Jurkat, Clone E6-1 (cell line): Measurements from ENCODE around the gene JAM2.
"Not testable (repeated sequence)": the region's sequence is repeated elsewhere in the genome, so short reads cannot be mapped to it uniquely, and the experiment has no call there.

Experiments
- DNase-seq: peaks from one replicate; pipeline ENCODE4 v3.0.0-alpha.2; 2011; ENCODE audit warnings: low read depth, low spot score
- H3K4me3 ChIP-seq: 2 replicates; pipeline ENCODE4 v1.5.1; 2011; ENCODE audit warnings: mild to moderate bottlenecking, low read length, control low read depth, moderate library complexity

The JAM2 gene

DNA sequence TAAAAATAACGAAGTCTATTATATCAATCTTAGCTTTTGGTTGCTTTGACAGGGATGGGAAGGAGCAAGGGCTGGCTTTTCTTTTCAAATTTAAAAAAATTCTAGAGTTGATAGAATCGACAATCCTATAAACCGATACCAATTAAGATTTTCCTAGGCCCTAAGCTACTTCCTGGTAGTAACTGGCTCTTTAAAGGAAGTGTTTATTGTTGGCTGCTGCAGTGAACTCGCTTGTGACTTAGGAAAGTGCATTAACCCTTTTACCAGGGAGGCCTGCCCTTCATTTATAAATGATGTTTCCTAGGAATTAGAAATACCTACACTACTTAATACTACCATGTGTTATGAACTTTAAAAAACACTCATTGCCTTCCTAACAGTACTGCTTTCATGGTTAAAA, 62.5 kb downstream of the JAM2 start:
- DNase-seq = no peak
- H3K4me3 ChIP-seq = no peak overlapping the region

DNA sequence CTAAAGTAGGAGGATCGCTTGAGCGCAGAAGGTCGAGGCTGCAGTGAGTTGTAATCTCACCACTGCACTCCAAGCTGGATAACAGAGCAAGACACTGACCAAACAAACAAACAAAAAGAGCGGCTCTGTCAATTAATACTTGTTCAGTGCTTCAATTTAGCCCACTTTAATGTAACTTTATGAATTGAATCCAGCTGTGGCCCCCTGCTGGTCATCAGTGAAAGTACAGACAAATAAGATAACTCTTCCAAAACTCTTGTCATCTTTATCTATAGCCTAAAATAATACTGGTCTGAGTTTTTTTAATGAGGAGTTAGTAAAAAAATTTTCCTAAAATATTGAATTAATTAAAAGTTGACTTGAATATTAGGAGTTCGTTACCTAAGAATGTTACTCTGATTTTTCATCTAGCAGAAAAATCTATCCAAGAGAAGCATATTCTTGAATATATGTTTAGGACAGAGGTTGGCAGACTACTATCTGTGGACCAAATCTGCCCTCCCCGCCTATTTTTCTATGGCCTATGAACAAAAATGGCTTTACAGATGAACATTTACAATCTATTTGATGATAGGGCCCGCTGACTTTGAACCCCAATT, 69.5 kb downstream of the JAM2 start:
- H3K4me3 ChIP-seq = no peak overlapping the region
- DNase-seq = peak; percentile 38

DNA sequence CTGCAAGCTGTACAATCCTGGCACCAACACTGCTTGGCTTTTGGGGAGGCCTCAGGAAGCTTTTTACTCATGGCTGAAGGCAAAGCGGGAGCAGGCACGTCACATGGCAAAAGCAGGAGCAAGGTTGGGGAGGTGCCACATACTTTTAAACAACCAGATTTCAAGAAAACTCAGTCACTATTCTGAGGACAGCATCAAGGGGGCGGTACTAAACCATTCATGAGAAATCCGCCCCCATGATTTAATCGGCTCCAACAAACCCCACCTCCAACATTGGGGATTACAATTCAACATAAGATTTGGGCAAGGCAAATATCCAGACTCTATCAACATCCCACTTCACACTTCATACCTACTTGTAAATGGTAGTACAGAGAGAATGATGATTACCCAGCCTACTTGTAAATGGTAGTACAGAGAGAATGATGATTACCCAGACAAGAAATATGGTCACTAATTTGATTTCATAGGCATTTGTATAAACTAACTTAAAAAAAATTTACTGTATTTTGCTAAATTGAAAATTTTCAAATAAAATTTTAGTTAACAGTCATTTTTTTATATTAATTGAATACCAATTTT, 70.7 kb downstream of the JAM2 start:
- DNase-seq = no peak
- H3K4me3 ChIP-seq = no peak overlapping the region

DNA sequence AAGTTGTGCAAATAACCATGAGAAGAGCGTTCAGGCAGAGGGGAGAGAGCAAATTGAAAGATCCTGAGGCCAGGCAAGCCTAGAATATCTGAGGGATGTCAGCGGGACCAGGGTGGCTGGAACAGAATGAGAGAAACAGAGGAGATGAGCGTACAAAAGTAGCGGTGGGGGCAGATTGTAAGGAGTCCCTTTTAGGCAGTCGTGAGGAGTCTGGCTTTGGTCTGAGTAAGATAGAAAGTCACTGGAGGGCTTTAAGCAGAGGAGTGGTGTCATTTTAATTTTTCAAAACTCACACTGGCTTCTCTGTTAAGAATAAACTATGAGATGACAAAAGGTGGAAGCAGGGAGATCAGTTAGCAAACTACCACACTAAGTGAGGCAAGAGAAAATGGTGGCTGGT, 71.5 kb downstream of the JAM2 start:
- DNase-seq = no peak

DNA sequence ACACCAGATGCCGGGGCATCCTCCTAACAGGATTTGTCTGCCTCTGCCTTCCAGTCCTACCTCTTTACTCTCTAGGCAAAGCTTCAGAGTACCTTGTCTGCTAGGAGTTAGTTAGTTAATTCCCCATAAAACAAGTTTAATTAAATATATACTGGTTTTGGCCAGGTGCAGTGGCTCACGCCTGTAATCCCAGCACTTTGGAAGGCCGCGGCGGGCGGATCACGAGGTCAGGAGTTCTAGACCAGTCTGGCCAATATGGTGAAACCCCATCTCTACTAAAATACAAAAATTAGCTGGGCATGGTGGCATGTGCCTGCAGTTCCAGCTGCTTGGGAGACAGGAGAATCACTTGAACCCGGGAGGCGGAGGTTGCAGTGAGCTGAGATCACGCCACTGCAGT, 75.0 kb downstream of the JAM2 start:
- not testable (repeated sequence) for H3K4me3 ChIP-seq

More for the DNA sequence above, 71.5 kb downstream of the JAM2 start:
- no peak overlapping the region for H3K4me3 ChIP-seq

DNA sequence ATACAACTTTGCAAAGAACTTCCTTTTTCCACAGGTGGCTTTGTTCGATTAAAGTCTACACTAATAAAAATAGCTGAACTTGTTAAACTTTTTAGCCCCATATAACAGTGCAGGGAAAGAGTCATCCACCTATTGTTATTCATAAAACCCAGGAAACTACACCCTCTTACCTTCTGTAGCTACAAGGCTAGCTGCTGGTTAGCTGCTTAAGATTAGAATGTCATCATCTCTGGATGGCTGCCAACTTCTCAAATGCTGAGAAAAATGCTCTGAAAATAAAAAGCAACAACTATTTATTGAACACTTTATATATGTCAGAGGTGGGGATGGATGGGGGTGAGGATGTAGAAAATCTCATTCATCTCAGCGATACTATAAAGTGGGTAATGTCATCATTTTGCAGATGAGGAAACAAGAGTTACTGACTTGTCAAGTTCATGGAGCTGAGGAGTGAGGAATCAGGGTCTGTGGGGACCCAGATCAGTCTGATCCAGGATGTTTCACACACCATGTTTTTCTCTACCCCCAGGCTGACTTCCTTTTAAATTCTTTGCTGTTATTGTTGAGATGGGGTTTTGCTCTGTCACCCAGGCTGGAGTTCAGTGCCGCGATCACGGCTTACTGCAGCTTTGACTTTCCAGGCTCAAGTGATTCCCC, 78.6 kb downstream of the JAM2 start:
- H3K4me3 ChIP-seq = no peak overlapping the region
- DNase-seq = no peak

More for the DNA sequence above, 75.0 kb downstream of the JAM2 start:
- DNase-seq = not testable (repeated sequence)

DNA sequence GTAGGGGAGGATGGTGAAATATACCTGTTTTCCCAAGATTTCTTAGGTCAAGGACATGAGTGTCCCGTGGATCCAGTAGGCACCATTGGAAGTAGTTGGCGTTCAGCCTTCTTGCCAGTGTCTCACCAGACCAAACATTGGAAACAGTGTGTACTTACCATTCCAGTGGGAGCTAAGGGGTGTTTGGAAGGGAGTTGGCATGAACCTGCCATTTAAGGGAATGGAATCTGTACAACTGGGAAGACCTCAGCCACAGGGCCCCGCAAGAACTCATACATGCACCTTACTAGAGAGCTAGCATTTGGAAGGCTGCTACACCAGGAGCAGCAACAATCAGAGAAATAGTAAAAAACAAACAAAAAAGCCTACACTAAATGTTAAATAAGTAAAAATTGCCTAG, 82.9 kb downstream of the JAM2 start:
- no peak for DNase-seq
- H3K4me3 ChIP-seq = no peak overlapping the region

DNA sequence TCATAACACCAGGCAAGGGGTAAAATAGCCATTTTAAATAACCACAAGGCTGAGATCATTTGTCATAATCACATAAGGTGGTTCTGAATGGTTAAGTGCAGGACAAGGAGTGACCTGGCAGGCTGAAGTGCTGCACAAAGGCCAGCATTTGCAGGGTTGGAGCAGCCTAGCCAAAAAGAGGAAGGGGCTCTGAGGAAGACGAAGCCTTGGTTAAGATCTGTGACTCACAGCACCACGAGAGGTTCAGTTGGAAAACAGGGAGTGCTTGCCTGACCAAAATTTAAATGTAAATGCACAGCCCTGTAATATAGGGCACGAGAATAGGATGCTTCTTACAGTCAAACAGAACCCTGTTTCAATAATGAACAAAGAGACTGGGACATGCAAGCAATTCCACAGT, 83.6 kb downstream of the JAM2 start:
- no peak overlapping the region for H3K4me3 ChIP-seq
- no peak for DNase-seq

DNA sequence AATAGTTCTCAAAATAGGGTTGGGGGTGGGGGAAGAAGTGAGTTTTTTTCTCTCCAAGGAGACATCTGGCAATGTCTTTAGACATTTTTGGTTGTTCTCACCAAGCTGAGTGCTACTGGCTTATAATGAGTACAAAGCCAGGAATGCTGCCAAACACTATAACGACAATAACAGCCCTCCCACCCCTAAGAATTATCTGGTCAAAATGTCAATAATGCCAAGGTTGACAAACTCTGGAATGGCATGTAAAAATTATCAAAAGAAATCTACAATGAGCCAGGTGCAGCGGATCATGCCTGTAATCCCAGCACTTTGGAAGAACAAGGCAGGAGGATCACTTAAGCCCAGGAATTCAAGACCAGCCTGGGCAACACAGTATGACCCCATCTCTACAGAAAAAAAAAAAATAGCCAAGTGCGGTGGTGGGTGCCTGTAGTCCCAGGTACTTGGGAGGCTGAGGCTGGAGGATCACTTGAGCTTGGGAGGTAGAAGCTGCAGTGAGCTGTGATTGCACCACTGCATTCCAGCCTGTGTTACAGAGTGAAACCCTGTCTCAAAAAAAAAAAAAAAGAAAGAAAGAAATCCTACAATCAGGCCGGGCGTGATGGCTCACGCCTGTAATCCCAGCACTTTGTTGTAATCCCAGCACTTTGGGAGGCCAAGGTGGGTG, 93.2 kb downstream of the JAM2 start:
- H3K4me3 ChIP-seq = no peak overlapping the region
- DNase-seq = no peak

DNA sequence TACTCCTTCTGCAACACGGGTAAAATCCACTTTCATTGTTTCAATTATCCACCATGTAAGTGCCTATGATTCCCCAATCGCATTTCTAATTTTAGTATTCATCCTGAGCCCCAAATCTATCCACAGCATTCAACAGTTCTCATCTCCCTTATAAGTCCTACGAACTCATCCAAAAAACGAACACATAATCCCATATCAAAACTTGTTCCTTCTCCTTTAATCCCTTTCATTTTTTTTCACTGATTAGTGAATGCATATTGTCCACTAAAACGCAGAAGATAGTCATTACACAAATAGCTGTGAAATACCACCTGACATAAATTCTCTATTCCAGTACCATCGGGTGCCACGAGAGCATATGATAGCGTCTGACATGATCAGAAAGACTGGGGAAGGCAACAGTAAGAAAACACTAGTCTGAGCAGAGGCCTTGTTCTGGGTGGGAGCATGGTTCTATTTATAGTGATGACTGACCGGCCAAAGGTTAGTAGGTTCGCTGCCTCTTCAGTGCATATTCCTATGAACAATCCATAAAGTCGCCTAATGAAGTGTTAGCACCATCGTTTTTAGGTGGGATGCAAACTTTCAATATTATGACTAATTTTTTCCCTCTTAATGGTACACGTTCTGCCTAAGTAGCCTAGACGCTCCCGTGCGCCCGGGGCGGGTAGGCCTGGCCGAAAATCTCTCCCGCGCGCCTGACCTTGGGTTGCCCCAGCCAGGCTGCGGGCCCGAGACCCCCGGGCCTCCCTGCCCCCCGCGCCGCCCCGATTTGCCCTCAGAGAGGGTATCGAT, 95.0 kb downstream of the JAM2 start:
- no peak for DNase-seq
- H3K4me3 ChIP-seq = peak overlapping the region; percentile 95

DNA sequence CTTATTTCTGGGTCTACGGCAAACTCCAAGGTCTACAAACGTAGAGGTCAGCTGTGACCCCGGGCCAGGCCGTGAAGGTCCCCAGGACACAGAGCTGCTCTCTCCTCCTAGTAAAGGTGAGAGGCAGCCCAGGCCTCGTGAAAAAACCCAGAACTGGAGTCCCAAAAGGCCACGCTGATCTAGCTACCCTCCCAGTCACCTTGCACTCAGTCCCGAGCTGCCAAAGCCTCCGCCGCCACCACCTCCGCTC, 95.5 kb downstream of the JAM2 start:
- DNase-seq = no peak
- H3K4me3 ChIP-seq = peak overlapping the region; percentile 95

DNA sequence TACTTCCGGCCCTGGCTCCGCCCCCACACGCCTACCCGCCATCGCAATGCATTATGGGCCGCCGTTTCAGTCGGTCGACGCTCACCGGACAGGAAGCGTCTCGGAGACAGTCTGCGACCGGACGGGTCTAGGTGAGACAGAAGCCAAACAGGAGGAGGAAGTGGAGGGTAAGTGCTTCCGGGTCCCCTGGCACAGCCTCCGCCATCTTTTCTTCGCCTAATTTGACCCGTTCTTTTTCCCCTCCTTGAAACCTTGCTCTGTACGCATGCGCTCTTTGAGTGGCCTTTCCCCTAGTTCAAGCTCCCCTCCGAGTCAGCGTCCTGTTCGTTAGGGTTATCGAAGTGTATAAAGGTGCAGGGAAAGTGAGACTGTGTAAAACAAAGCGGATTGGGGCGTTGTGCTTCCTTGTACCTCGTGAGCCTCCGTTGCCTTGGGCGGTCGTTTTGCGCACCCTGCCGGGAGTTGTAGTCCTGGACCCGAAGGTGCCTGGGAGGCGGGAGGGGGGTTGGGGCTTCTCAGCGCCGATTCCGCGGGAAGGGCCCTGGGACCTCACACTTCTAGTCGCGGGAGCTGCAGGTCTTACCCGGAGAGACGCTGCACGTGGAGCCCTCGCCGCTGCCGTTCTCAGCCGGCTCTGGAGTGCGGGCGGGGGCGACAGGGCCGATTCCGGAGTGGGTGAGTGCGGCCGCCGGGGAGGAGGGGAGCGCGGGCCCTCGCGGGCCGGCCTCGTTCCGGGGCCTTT, 96.0 kb downstream of the JAM2 start, which contains the start of the genes ATP5PF and GABPA:
TSS of gene ATP5PF (minus strand) at position 1 of the 742 bp plus-strand sequence. CDS start 5,110 bp downstream, outside the sequence.
TSS of gene GABPA (plus strand) at position 69 of the 742 bp plus-strand sequence. CDS start 6,627 bp downstream, outside the sequence.
- peak within 1 kb of the TSS; percentile 95 for H3K4me3 ChIP-seq
- peak; percentile 98 for DNase-seq

DNA sequence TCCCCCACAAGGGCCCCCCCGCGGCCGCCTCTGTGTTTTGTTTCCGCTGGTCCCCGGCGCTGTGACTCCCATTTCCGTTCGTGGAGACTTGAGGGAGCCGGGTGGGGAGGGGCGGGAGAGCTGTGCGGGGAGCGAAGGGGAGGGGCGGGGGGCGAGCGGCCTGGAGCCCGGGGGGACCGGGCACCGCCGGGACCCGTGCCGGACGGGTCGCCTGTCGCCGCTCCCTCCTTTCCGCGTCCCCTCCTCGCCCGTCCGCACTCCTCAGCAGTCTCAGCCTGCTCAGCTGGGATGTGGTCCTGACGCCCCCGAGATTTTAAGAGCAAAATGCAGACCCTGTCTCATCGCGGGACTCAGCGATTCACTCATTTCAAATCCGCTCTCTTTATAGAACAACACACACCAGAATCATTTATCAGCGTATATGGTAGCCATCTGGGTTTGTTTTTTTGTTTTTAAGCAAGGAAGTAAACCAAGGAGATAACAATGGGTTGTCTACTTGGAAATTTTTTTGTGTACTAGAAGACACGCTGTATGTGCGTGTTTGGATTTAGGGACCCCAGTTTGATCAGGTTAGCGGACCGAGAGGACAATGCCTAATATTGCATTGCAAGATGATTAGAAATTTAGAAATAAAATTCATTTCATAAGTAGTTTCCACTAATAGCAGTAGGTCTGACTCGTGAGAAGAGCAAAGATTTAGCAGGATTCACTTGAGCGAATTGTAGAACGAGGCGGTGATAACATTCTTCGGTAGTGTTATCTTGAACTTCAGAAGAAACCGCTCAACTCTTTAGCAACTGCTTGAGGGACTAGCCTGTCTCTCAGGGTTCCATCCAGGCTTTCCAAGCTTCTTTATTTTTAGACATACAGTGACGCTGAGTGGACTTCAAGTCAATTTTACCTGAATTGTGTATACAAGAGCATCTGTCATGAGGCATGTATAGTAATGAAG, 96.9 kb downstream of the JAM2 start:
- H3K4me3 ChIP-seq = peak overlapping the region; percentile 95
- DNase-seq = peak; percentile 72

DNA sequence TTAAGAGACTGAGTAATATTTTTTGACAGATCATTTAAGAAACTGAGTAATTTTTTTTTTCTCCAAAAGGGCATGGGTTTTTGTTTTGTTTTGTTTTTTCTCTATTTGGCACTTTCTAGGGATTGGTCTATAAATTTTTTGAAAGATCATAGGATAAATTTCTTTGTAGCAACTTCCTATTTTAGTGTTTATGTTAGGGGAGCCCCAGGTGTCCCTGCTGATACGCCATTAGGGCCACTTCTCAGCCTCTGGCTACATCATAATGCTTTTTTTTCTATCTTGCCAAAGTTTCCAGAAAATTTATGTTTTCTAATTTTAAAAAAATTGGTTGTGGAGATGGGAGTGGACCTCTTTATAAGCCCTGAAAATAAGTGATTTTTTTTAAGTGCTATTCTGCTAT, 98.4 kb downstream of the JAM2 start:
- no peak overlapping the region for H3K4me3 ChIP-seq
- DNase-seq = no peak

DNA sequence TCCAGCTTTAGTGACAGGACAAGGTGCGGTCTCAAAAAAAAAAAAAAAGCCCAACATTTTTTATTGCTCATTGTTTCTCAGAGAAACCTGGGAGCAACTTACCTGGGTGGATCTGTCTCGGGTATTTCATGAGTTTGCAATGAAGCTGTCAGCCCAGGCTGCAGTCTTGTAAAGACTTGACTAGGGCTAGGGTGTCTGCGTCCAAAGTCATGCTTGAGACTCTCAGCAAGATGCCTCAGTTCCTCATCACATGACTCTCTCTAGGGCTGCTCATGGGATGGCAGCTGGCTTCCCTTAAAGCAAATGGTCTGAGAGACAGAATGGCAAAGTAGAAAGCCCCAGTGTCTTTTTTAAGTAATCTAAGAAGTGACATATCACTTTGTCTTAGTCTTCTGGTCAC, 103.8 kb downstream of the JAM2 start:
- H3K4me3 ChIP-seq = no peak overlapping the region
- no peak for DNase-seq

DNA sequence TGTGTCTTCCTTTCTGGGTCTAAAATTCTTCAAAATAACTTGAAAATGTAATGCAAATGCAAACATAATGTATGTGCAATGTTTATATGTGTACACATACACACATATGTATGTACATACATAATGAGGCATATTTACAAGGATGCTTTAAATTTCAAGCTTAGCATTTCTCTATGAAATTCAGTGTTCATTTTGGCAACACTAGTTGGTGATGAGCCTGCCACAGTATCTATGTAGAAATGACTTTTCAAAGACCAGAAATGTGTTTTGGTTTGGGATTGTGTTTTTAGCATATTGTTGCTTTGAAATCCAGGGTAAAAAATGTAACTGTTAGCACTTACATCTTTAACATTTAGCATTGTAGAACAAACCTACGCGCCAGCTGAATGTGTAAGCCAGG, 105.8 kb downstream of the JAM2 start:
- no peak overlapping the region for H3K4me3 ChIP-seq
- no peak for DNase-seq

DNA sequence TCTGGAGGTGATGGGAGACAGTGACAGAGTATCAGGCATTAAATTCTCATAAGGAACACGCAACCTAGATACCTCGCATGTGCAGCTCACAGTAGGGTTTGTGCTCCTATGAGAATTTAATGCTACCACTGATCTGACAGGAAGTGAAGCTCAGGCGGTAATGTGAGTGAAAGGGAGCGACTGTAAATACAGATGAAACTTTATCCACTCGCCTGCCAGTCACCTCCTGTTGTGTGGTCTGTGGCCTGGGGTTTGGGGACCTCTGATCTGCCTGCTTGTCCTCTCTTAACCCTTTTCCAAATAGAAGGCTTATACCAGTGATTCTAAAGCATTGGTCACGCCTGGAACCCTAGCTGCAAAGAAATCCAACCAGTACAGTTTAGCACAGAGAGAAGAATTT, 111.0 kb downstream of the JAM2 start:
- DNase-seq = peak; percentile 45
- H3K4me3 ChIP-seq = no peak overlapping the region

DNA sequence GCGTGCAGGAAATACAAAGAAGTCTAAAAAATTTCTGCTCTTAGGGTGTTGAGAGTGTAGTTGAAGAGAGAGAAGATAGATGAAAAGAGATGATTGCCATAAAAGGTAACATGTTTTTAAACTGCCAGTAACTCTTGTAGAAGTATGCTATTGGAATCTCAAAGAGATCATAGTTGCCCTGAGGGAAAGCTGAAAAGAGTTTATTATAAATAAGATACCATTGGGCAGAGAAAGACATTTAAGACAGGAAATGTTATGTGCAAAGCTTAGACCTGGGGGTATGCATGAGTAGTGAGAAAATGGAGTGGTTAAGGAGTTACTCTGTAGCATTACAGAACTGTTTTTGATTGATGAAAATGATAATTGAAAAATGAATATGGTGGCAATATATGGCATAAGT, 113.4 kb downstream of the JAM2 start:
- DNase-seq = no peak
- H3K4me3 ChIP-seq = no peak overlapping the region
